Measurements from ENCODE around the gene MAEA.

DNA sequence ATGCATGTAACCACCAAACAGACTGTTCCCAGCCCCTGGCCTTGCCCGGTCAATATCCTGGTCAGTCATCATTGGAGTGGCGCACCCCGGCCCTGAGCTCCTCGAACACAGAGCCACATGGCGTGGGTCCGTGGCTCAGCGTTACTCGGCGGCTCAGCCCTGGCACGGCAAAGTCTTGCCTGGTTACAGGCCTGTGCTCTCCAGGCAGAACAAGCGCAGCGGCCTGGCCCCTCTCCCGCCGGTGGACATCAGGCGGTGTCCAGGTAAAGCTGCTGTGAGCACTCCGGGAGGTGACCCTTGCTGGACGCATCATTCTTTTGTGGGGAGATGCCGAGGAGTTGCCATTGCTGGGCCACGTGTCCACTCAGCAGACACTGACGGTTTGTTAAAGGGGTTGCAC lies 51.2 kb downstream of the MAEA start:
- TF ChIP-seq, protein P1, sequence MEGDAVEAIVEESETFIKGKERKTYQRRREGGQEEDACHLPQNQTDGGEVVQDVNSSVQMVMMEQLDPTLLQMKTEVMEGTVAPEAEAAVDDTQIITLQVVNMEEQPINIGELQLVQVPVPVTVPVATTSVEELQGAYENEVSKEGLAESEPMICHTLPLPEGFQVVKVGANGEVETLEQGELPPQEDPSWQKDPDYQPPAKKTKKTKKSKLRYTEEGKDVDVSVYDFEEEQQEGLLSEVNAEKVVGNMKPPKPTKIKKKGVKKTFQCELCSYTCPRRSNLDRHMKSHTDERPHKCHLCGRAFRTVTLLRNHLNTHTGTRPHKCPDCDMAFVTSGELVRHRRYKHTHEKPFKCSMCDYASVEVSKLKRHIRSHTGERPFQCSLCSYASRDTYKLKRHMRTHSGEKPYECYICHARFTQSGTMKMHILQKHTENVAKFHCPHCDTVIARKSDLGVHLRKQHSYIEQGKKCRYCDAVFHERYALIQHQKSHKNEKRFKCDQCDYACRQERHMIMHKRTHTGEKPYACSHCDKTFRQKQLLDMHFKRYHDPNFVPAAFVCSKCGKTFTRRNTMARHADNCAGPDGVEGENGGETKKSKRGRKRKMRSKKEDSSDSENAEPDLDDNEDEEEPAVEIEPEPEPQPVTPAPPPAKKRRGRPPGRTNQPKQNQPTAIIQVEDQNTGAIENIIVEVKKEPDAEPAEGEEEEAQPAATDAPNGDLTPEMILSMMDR (IDR thresholded peaks at IDR 0.05; ENCODE audit: low read length): no peak
- no peak for TF ChIP-seq EZH2 (IDR thresholded peaks at IDR 0.05; ENCODE audit: borderline replicate concordance, low read length)

Data from OCI-LY1 (cell line).